Natural killer cell (primary cell): ENCODE results near the gene UBQLN1. TPM values are rescaled to one million over a fixed set of nuclear protein-coding genes. Genes with fewer than 3 reads are reported as not detected.

Experiments
- ATAC-seq, 3 donors: fragments of 150-1000 bp in 2 of 3; fragments of 200-7000 bp in 1 of 3; cut with Tn5 transposase; 1 replicate in 1 of 3; 2 replicates in 2 of 3; pipeline ENCODE4 v1.10.0; 2021; ENCODE audit warnings: mild to moderate bottlenecking in 2 of 3, moderate library complexity in 2 of 3
- DNase-seq, 2 donors: peaks; one replicate each; pipeline versions ENCODE4 v3.0.0 to v3.0.0-alpha.2; 2013 to 2021; ENCODE audit warnings: mixed read lengths in 1 of 2
- H3K27ac ChIP-seq: one replicate; pipeline ENCODE4 v1.5.1; 2013; ENCODE audit warnings: mild to moderate bottlenecking, low read length
- H3K27me3 ChIP-seq: one replicate; pipeline ENCODE4 v1.6.1; 2013; ENCODE audit warnings: low read length; ENCODE audit not compliant: control insufficient read depth, insufficient read depth
- H3K36me3 ChIP-seq: one replicate; pipeline ENCODE4 v1.6.1; 2013; ENCODE audit warnings: low read length; ENCODE audit not compliant: control insufficient read depth, insufficient read depth
- H3K4me1 ChIP-seq: one replicate; pipeline ENCODE4 v1.6.1; 2013; ENCODE audit warnings: low read length; ENCODE audit not compliant: control insufficient read depth, insufficient read depth
- H3K4me3 ChIP-seq: one replicate; pipeline ENCODE4 v1.5.1; 2013; ENCODE audit warnings: low read length
- H3K9me3 ChIP-seq: one replicate; pipeline ENCODE4 v1.6.1; 2013; ENCODE audit warnings: low read length; ENCODE audit not compliant: control insufficient read depth, insufficient read depth
- H3K27ac Mint-ChIP-seq, 2 donors: one replicate each; pipeline ENCODE4 v1.8.0; 2022; ENCODE audit warnings: mild to moderate bottlenecking in 2 of 2, mixed read lengths in 2 of 2, moderate library complexity in 1 of 2
- H3K27me3 Mint-ChIP-seq, 2 donors: one replicate each; pipeline ENCODE4 v1.8.0; 2022; ENCODE audit warnings: low read depth in 2 of 2, mixed read lengths in 2 of 2
- H3K36me3 Mint-ChIP-seq: one replicate; pipeline ENCODE4 v1.8.0; 2022; ENCODE audit warnings: mixed read lengths
- H3K4me1 Mint-ChIP-seq, 2 donors: one replicate each; pipeline ENCODE4 v1.8.0; 2022; ENCODE audit warnings: mixed read lengths in 2 of 2
- H3K4me3 Mint-ChIP-seq: one replicate; pipeline ENCODE4 v1.8.0; 2022; ENCODE audit warnings: mild to moderate bottlenecking, moderate library complexity, mixed read lengths
- H3K9me3 Mint-ChIP-seq, 2 donors: one replicate each; pipeline ENCODE4 v1.8.0; 2022; ENCODE audit warnings: mixed read lengths in 2 of 2
- WGBS: methylation state at CpG from one replicate; pipeline ENCODE4 v1.1.7; 2013; ENCODE audit warnings: missing lambda C conversion rate; ENCODE audit not compliant: insufficient coverage; 5-methylcytosine and 5-hydroxymethylcytosine counted together
- intact Hi-C: fragments of 100-400 bp; cut with micrococcal nuclease; formaldehyde crosslinking; loops from one replicate; pipeline ENCODE4 v1.14.2; 2022
- total RNA-seq, 4 donors: library from RNA; stranded (reverse); fragments of 120-200 nt in 1 of 4; gene quantifications; one replicate each; pipeline versions ENCODE4 v1.2.3 to v1.2.4, GENCODE V29; 2013 to 2022
- TF ChIP-seq, protein P1 (sequence below): fragments of 200-600 bp; IDR thresholded peaks from one replicate; pipeline ENCODE4 v1.8.0; 2022; ENCODE audit warnings: antibody characterized with exemption

Gene UBQLN1
- total RNA-seq, 3 donors from 2014 or later (not counting 1 experiment from before 2014, with no cell fraction given): 137 to 151 (median 141) TPM

DNA sequence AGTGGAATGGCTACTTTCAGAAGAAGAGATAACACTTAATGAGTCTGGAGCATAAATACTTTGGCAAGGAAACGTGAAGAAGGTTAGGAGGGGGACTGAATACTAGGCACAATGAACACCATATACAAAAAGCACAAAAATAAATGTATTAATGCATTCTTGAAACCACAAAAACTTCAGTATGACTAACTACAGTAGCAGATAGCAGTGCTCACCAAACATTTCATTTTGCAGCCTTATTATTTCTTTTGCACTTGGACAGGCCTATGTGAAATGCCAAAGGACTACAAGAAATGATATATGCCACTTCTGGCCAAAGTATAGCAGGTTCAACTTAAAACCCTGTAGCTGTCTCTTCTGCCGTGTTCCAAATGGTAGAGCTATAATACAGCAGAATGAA, 26.3 kb downstream of the UBQLN1 start:
- DNase-seq (no peak), ATAC-seq (no peak)
- Histone ChIP-seq H3K27me3 (no peaks in the 10 kb centered on the region), H3K4me1 (no peaks in the 10 kb centered on the region), H3K9me3 (no peaks in the 10 kb centered on the region), H3K4me3 (no peak overlapping the region), H3K27ac (no peak overlapping the region), H3K36me3 (peaks cover 48% of the 10 kb centered on the region)
- TF ChIP-seq, protein P1, sequence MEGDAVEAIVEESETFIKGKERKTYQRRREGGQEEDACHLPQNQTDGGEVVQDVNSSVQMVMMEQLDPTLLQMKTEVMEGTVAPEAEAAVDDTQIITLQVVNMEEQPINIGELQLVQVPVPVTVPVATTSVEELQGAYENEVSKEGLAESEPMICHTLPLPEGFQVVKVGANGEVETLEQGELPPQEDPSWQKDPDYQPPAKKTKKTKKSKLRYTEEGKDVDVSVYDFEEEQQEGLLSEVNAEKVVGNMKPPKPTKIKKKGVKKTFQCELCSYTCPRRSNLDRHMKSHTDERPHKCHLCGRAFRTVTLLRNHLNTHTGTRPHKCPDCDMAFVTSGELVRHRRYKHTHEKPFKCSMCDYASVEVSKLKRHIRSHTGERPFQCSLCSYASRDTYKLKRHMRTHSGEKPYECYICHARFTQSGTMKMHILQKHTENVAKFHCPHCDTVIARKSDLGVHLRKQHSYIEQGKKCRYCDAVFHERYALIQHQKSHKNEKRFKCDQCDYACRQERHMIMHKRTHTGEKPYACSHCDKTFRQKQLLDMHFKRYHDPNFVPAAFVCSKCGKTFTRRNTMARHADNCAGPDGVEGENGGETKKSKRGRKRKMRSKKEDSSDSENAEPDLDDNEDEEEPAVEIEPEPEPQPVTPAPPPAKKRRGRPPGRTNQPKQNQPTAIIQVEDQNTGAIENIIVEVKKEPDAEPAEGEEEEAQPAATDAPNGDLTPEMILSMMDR: no peak
- H3K4me1 Mint-ChIP-seq: peaks cover 27 to 32% of the 10 kb centered on the region in 2 donors
- H3K27me3 Mint-ChIP-seq: no peaks in the 10 kb centered on the region
- H3K36me3 Mint-ChIP-seq: peaks cover 5% of the 10 kb centered on the region
- no peaks in the 10 kb centered on the region for H3K9me3 Mint-ChIP-seq
- intact Hi-C loops: no loop called here
- WGBS: 95% methylated on average over 1 of the region's 2 CpGs
- H3K4me3 Mint-ChIP-seq: no peak overlapping the region
- peak overlapping the region; percentile 57 to 70 for H3K27ac Mint-ChIP-seq

DNA sequence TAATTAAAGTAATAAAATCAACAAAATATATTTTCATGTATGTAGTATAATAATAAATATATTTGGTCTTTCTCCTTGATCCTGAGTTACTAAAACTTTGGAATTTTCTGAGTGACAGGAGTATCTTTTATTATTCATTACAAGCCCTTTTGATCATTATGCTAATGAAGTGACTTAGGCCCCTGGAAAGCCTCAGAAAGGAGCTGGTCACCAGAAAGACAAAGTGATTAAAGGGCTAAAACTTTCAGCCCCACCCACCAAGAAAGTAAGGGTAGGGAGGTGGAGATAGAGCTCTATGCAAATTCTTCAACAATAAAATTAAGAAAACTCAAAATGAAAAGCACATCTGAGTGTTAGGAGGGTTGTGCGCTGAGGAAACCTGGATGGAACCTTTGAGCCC, 27.5 kb downstream of the UBQLN1 start:
- no peaks in the 10 kb centered on the region for H3K9me3 Mint-ChIP-seq
- no peak overlapping the region for H3K4me3 ChIP-seq
- no peak for DNase-seq
- no CpG with 5 or more reads among the region's 1 CpG for WGBS
- intact Hi-C loops: no loop called here
- no peaks in the 10 kb centered on the region for H3K27me3 Mint-ChIP-seq
- no peaks in the 10 kb centered on the region for H3K27me3 ChIP-seq
- H3K36me3 Mint-ChIP-seq: peaks cover 6% of the 10 kb centered on the region
- H3K4me3 Mint-ChIP-seq: no peak overlapping the region
- TF ChIP-seq, protein P1: no peak
- ATAC-seq: no peak
- no peaks in the 10 kb centered on the region for H3K4me1 ChIP-seq
- H3K4me1 Mint-ChIP-seq: peaks cover 22 to 29% of the 10 kb centered on the region in 2 donors
- H3K27ac Mint-ChIP-seq: peak overlapping the region; percentile 57 to 70
- no peaks in the 10 kb centered on the region for H3K9me3 ChIP-seq
- no peak overlapping the region for H3K27ac ChIP-seq
- peaks cover 59% of the 10 kb centered on the region for H3K36me3 ChIP-seq

DNA sequence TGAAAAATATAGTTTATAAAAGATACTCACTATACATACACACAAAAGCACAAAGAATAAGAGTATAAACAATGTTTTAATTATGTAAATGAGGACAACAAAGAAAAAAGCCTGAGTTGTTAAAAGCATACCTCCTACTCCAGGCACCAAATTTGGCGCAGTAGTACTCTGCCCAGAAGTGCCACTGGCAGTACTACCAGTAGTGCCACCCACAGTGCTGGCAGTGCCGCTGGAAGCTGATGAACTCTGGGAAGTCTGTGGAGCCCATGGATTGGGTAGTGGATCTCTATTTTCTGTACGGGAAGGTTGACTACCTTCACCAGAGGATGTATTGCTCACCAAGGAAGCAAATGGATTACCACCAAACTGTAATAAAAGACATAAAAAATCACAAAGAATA, 30.2 kb downstream of the UBQLN1 start:
- no peak overlapping the region for H3K4me3 ChIP-seq
- no peaks in the 10 kb centered on the region for H3K4me1 ChIP-seq
- WGBS: 88% methylated on average over 2 of the region's 3 CpGs
- intact Hi-C loops: no loop called here
- Mint-ChIP-seq H3K9me3 (no peaks in the 10 kb centered on the region), H3K4me1 (peaks cover 17 to 22% of the 10 kb centered on the region in 2 donors), H3K27ac (no peak overlapping the region), H3K27me3 (no peaks in the 10 kb centered on the region), H3K4me3 (no peak overlapping the region), H3K36me3 (peaks cover 6% of the 10 kb centered on the region)
- DNase-seq: no peak
- ATAC-seq: no peak
- no peak overlapping the region for H3K27ac ChIP-seq
- H3K36me3 ChIP-seq: peaks cover 72% of the 10 kb centered on the region
- H3K9me3 ChIP-seq: no peaks in the 10 kb centered on the region
- no peaks in the 10 kb centered on the region for H3K27me3 ChIP-seq
- TF ChIP-seq, protein P1: no peak

DNA sequence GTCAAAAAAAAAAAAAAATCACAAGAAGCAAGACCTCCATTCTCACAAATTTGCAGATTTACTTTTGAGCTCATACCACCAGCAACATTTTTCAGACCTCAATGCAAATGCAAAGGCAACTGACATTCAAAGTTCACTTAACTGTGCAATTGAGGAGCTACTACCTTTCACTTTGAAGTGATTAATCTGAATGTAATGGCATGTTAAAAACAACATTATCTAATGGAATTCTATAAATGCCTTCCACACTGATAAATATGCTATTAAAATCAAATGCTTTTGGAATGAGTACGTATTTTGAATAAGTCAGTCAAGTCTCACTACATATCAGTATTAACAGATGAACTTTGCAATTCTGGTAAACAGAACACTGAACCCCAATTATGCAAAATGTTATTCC, 32.3 kb downstream of the UBQLN1 start:
- WGBS: no CpG with 5 or more reads among the region's 1 CpG
- no peaks in the 10 kb centered on the region for H3K27me3 ChIP-seq
- Mint-ChIP-seq H3K27ac (peak overlapping the region in 1 of 2 donors; percentile 38), H3K27me3 (no peaks in the 10 kb centered on the region), H3K36me3 (peaks cover 23% of the 10 kb centered on the region), H3K9me3 (no peaks in the 10 kb centered on the region), H3K4me3 (no peak overlapping the region), H3K4me1 (peaks cover 12 to 23% of the 10 kb centered on the region in 2 donors)
- no peak for DNase-seq
- TF ChIP-seq, protein P1: no peak
- ATAC-seq: no peak
- no peaks in the 10 kb centered on the region for H3K9me3 ChIP-seq
- H3K27ac ChIP-seq: no peak overlapping the region
- intact Hi-C loops: no loop called here
- no peak overlapping the region for H3K4me3 ChIP-seq
- H3K4me1 ChIP-seq: no peaks in the 10 kb centered on the region
- H3K36me3 ChIP-seq: peaks cover 69% of the 10 kb centered on the region
